ENCODE results near the gene IGLL5. TPM values are rescaled to one million over a fixed set of nuclear protein-coding genes. Genes with fewer than 3 reads are reported as not detected.
A peak's percentile ranks its signal among the peaks of the same experiment; 100 is the strongest.

Gene IGLL5
- total RNA-seq, 3 donors from 2014 or later (not counting 1 experiment from before 2014, with no cell fraction given): 0.38 to 124 (median 0.93) TPM

DNA sequence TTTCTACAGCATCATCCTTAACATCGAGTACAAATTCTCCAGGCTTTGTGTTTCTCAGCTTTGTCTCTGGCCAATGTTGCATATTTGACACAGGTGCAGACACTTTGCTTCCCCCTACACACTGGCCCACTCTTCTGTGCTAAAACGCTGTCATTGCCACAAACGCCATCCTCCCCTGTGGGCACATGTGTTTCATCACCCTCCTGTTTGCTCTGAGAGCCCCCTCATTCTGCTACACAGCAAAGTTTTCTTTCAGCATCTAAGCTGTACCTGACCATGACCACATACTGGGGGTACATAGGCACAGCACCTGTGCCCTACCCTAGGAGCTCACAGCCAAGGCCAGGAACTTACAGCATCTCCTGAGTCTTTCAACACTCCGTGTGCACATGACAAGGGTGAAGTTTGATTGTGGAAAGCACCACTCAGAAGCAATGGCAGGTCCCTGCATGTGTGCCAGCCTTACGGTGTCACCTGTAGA lies 7.9 kb upstream of the IGLL5 start:
- H3K27me3 Mint-ChIP-seq (ENCODE audit: low read depth in 2 of 2): no peaks in the 10 kb centered on the region
- no peak overlapping the region for H3K4me3 Mint-ChIP-seq
- intact Hi-C loops (cut with micrococcal nuclease): loop anchor here (5.0 kb wide), 1 partner anchor 32 kb away; no protein-coding TSS in a partner anchor
- DNase-seq (no peak), ATAC-seq (no peak)
- H3K36me3 Mint-ChIP-seq: no peaks in the 10 kb centered on the region
- Histone ChIP-seq H3K9me3 (ENCODE audit: control insufficient read depth, insufficient read depth, low read length) (no peaks in the 10 kb centered on the region), H3K4me1 (ENCODE audit: control insufficient read depth, insufficient read depth, low read length) (peaks cover 30% of the 10 kb centered on the region), H3K4me3 (ENCODE audit: low read length) (no peak overlapping the region), H3K36me3 (ENCODE audit: control insufficient read depth, insufficient read depth, low read length) (no peaks in the 10 kb centered on the region), H3K27ac (ENCODE audit: low read length) (no peak overlapping the region), H3K27me3 (ENCODE audit: control insufficient read depth, insufficient read depth, low read length) (no peaks in the 10 kb centered on the region)
- WGBS (ENCODE audit: insufficient coverage): 43% methylated on average over 5 of the region's 5 CpGs
- peaks cover 0 to under 1% of the 10 kb centered on the region in 2 donors for H3K9me3 Mint-ChIP-seq
- TF ChIP-seq, protein P1, sequence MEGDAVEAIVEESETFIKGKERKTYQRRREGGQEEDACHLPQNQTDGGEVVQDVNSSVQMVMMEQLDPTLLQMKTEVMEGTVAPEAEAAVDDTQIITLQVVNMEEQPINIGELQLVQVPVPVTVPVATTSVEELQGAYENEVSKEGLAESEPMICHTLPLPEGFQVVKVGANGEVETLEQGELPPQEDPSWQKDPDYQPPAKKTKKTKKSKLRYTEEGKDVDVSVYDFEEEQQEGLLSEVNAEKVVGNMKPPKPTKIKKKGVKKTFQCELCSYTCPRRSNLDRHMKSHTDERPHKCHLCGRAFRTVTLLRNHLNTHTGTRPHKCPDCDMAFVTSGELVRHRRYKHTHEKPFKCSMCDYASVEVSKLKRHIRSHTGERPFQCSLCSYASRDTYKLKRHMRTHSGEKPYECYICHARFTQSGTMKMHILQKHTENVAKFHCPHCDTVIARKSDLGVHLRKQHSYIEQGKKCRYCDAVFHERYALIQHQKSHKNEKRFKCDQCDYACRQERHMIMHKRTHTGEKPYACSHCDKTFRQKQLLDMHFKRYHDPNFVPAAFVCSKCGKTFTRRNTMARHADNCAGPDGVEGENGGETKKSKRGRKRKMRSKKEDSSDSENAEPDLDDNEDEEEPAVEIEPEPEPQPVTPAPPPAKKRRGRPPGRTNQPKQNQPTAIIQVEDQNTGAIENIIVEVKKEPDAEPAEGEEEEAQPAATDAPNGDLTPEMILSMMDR (IDR thresholded peaks at IDR 0.05): no peak
- peak overlapping the region in 1 of 2 donors; percentile 27 for H3K27ac Mint-ChIP-seq
- H3K4me1 Mint-ChIP-seq: peaks cover 29 to 47% of the 10 kb centered on the region in 2 donors

DNA sequence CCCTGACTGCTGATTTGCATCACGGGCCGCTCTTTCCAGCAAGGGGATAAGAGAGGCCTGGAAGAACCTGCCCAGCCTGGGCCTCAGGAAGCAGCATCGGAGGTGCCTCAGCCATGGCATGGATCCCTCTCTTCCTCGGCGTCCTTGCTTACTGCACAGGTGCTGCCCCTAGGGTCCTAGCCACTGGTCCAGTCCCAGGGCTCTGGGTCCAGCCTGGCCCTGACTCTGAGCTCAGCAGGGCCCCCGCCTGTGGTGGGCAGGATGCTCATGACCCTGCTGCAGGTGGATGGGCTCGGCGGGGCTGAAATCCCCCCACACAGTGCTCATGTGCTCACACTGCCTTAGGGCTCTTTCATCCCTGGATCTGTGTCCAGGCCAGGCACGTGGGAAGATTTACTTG lies 7.0 kb upstream of the IGLL5 start:
- H3K9me3 Mint-ChIP-seq: no peaks in the 10 kb centered on the region
- no peaks in the 10 kb centered on the region for H3K27me3 Mint-ChIP-seq (ENCODE audit: low read depth in 2 of 2)
- peaks cover 26 to 44% of the 10 kb centered on the region in 2 donors for H3K4me1 Mint-ChIP-seq
- no peak overlapping the region for H3K27ac Mint-ChIP-seq
- WGBS (ENCODE audit: insufficient coverage): 87% methylated on average over 9 of the region's 9 CpGs
- Histone ChIP-seq H3K27me3 (ENCODE audit: control insufficient read depth, insufficient read depth, low read length) (no peaks in the 10 kb centered on the region), H3K9me3 (ENCODE audit: control insufficient read depth, insufficient read depth, low read length) (no peaks in the 10 kb centered on the region), H3K4me1 (ENCODE audit: control insufficient read depth, insufficient read depth, low read length) (peaks cover 37% of the 10 kb centered on the region), H3K4me3 (ENCODE audit: low read length) (no peak overlapping the region), H3K36me3 (ENCODE audit: control insufficient read depth, insufficient read depth, low read length) (no peaks in the 10 kb centered on the region), H3K27ac (ENCODE audit: low read length) (no peak overlapping the region)
- DNase-seq (no peak), ATAC-seq (no peak)
- intact Hi-C loops (cut with micrococcal nuclease): loop anchor here (5.0 kb wide), 1 partner anchor 33 kb away; no protein-coding TSS in a partner anchor
- TF ChIP-seq, protein P1 (IDR thresholded peaks at IDR 0.05): no peak
- H3K36me3 Mint-ChIP-seq: no peaks in the 10 kb centered on the region
- no peak overlapping the region for H3K4me3 Mint-ChIP-seq

DNA sequence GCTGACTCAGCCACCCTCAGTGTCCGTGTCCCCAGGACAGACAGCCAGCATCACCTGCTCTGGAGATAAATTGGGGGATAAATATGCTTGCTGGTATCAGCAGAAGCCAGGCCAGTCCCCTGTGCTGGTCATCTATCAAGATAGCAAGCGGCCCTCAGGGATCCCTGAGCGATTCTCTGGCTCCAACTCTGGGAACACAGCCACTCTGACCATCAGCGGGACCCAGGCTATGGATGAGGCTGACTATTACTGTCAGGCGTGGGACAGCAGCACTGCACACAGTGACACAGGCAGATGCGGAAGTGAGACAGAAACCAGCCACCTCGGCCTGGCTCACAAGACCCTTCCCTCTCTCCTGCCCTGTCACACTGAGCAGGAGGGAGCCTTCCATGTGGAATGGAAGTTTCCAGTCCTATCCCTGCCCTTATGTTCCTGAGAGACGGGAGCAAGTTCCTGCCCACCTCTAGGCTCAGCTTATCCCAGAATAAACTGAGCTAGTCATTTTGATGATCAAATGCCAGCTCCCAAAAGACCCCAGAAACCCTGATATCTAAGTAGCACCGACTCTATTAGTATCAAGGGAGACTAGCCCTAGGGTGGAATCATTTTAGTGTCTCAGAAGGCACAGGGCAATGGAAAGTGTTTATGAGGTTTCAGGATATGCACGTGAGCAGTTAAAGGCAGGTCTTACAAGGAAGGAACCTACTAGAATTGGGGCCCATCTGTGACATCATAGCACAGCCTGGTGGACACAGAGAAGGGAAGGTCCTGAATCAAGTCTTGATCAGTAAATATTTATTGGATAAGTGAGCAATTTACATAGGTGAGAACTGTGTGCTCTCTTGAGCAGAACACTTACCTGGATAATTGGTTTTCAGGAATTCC lies 6.3 kb upstream of the IGLL5 start:
- Histone ChIP-seq H3K36me3 (ENCODE audit: control insufficient read depth, insufficient read depth, low read length) (no peaks in the 10 kb centered on the region), H3K27ac (ENCODE audit: low read length) (no peak overlapping the region), H3K27me3 (ENCODE audit: control insufficient read depth, insufficient read depth, low read length) (no peaks in the 10 kb centered on the region), H3K4me1 (ENCODE audit: control insufficient read depth, insufficient read depth, low read length) (peaks cover 37% of the 10 kb centered on the region), H3K9me3 (ENCODE audit: control insufficient read depth, insufficient read depth, low read length) (no peaks in the 10 kb centered on the region), H3K4me3 (ENCODE audit: low read length) (no peak overlapping the region)
- H3K9me3 Mint-ChIP-seq: no peaks in the 10 kb centered on the region
- no peaks in the 10 kb centered on the region for H3K27me3 Mint-ChIP-seq (ENCODE audit: low read depth in 2 of 2)
- H3K4me1 Mint-ChIP-seq: peaks cover 19 to 38% of the 10 kb centered on the region in 2 donors
- intact Hi-C loops (cut with micrococcal nuclease): loop anchor here (5.0 kb wide), 1 partner anchor 34 kb away; no protein-coding TSS in a partner anchor
- H3K36me3 Mint-ChIP-seq: no peaks in the 10 kb centered on the region
- ATAC-seq: no peak
- WGBS (ENCODE audit: insufficient coverage): 73% methylated on average over 10 of the region's 10 CpGs
- peak overlapping the region in 1 of 2 donors; percentile 6 for H3K27ac Mint-ChIP-seq
- H3K4me3 Mint-ChIP-seq: no peak overlapping the region
- peak in 1 of 2 donors; percentile 56 for DNase-seq
- TF ChIP-seq, protein P1 (IDR thresholded peaks at IDR 0.05): peak; percentile 10

Measured in natural killer cell (primary cell).